SK-N-SH treated with all-trans-retinoic acid at 6 μM for 48 hours (cell line): ENCODE results near the gene GBP4.

ENCODE experiments used
- ATAC-seq: fragments of 200-7000 bp; cut with Tn5 transposase; 3 replicates; pipeline ENCODE4 v1.9.1; 2020; ENCODE audit warnings: mild to moderate bottlenecking, moderate library complexity
- ARNTL ChIP-seq: fragments of 450-650 bp; formaldehyde crosslinking; IDR thresholded peaks from 2 replicates; pipeline ENCODE4 v1.5.0; 2020; ENCODE audit warnings: low read depth, mild to moderate bottlenecking, moderate library complexity, borderline replicate concordance
- BACH2 ChIP-seq: fragments of 250-450 bp; sonication (Bioruptor Pico); IDR thresholded peaks from 2 replicates; pipeline ENCODE4 v1.9.0; 2021; ENCODE audit warnings: mild to moderate bottlenecking, borderline replicate concordance
- CSDC2 ChIP-seq: fragments of 250-450 bp; sonication (Bioruptor Pico); IDR thresholded peaks from 2 replicates; pipeline ENCODE4 v1.5.0; 2020; ENCODE audit warnings: mild to moderate bottlenecking, moderate library complexity
- ESRRG ChIP-seq: fragments of 250-450 bp; sonication (Bioruptor Pico); IDR thresholded peaks from 2 replicates; pipeline ENCODE4 v1.6.1; 2021; ENCODE audit warnings: mild to moderate bottlenecking
- GLIS3 ChIP-seq: fragments of 250-450 bp; sonication (Bioruptor Pico); IDR thresholded peaks from 2 replicates; pipeline ENCODE4 v1.5.0; 2020; ENCODE audit warnings: mild to moderate bottlenecking, moderate library complexity
- ISL1 ChIP-seq: fragments of 250-450 bp; sonication (Bioruptor Pico); IDR thresholded peaks from 2 replicates; pipeline ENCODE4 v2.1.2; 2022; ENCODE audit warnings: mild to moderate bottlenecking, moderate library complexity
- POU6F1 ChIP-seq: fragments of 250-450 bp; sonication (Bioruptor Pico); IDR thresholded peaks from 2 replicates; pipeline ENCODE4 v1.8.0; 2021; ENCODE audit warnings: low read depth, mild to moderate bottlenecking, moderate library complexity, borderline replicate concordance
- PPARA ChIP-seq: fragments of 250-450 bp; sonication (Bioruptor Pico); IDR thresholded peaks from 2 replicates; pipeline ENCODE4 v1.5.0; 2020; ENCODE audit warnings: mild to moderate bottlenecking, borderline replicate concordance
- RARB ChIP-seq: fragments of 250-450 bp; sonication (Bioruptor Pico); IDR thresholded peaks from 2 replicates; pipeline ENCODE4 v1.8.0; 2021; ENCODE audit warnings: mild to moderate bottlenecking, moderate library complexity
- SNAI2 ChIP-seq: fragments of 250-450 bp; sonication (Bioruptor Pico); IDR thresholded peaks from 2 replicates; pipeline ENCODE4 v1.5.0; 2020; ENCODE audit warnings: mild to moderate bottlenecking, moderate library complexity
- TCF4 ChIP-seq: fragments of 250-450 bp; sonication (Bioruptor Pico); IDR thresholded peaks from 2 replicates; pipeline ENCODE4 v1.8.0; 2021; ENCODE audit warnings: mild to moderate bottlenecking, moderate library complexity, borderline replicate concordance
- TOX ChIP-seq: fragments of 250-450 bp; sonication (Bioruptor Pico); IDR thresholded peaks from 2 replicates; pipeline ENCODE4 v1.8.0; 2021; ENCODE audit warnings: mild to moderate bottlenecking, moderate library complexity, borderline replicate concordance
- ZC3H10 ChIP-seq: fragments of 250-450 bp; sonication (Bioruptor Pico); IDR thresholded peaks from 2 replicates; pipeline ENCODE4 v1.5.1; 2021; ENCODE audit warnings: mild to moderate bottlenecking, moderate library complexity
- ZFP3 ChIP-seq: fragments of 250-450 bp; sonication (Bioruptor Pico); IDR thresholded peaks from 2 replicates; pipeline ENCODE4 v1.5.0; 2020; ENCODE audit warnings: mild to moderate bottlenecking, moderate library complexity
- ZFP30 ChIP-seq: fragments of 450-650 bp; formaldehyde crosslinking; IDR thresholded peaks from 2 replicates; pipeline ENCODE4 v1.5.0; 2022; ENCODE audit warnings: mild to moderate bottlenecking, moderate library complexity
- ZNF70 ChIP-seq: fragments of 450-650 bp; formaldehyde crosslinking; IDR thresholded peaks from 2 replicates; pipeline ENCODE4 v1.5.0; 2020; ENCODE audit warnings: mild to moderate bottlenecking, moderate library complexity
- ZNF8 ChIP-seq: fragments of 450-650 bp; formaldehyde crosslinking; IDR thresholded peaks from 2 replicates; pipeline ENCODE4 v1.5.0; 2020; ENCODE audit warnings: mild to moderate bottlenecking, moderate library complexity
- TF ChIP-seq, protein P1 (sequence below): fragments of 250-450 bp; sonication (Bioruptor Pico); IDR thresholded peaks from 2 replicates; pipeline ENCODE4 v1.5.1; 2020; ENCODE audit warnings: low read depth, mild to moderate bottlenecking, moderate library complexity
- TF ChIP-seq, protein P2 (sequence below): fragments of 250-450 bp; sonication (Bioruptor Pico); IDR thresholded peaks from 2 replicates; pipeline ENCODE4 v1.5.0; 2020; ENCODE audit warnings: mild to moderate bottlenecking, moderate library complexity
- TF ChIP-seq, protein P3 (sequence below): fragments of 250-450 bp; sonication (Bioruptor Pico); IDR thresholded peaks from 2 replicates; pipeline ENCODE4 v1.5.1; 2021; ENCODE audit warnings: mild to moderate bottlenecking, moderate library complexity

Gene GBP4

DNA sequence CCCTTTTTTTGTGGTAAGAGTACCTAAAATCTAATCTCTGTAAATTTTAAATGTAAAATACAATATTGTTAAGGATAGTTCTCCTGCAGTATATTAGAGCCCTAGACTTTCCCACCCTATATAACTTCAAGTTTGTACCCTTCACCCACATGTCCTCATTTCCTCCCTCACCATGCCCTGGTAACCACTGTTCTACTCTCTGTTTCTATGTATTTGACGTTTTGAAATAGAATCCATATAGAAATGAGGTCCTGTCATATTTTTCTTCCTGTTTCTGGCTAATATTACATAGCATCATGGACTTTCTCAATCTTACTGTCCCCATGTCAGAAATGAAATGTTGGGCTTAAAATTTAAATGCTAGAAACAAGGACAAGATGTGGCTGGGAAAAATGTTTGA is 47.7 kb downstream of the GBP4 start (continued):
- TF ChIP-seq ZNF70 (CRISPR knock-in tag) (no peak), ZFP3 (no peak), ESRRG (no peak), ZFP30 (CRISPR knock-in tag) (no peak), TOX (no peak), PPARA (CRISPR knock-in tag) (no peak), RARB (no peak), ARNTL (CRISPR knock-in tag) (no peak)

GRCh38 chr1:89149976-89150375 is 48.8 kb downstream of the GBP4 start:
- no peak for TF ChIP-seq ZC3H10 (CRISPR knock-in tag)
- TF ChIP-seq POU6F1 (CRISPR knock-in tag) = no peak
- TF ChIP-seq, protein P1, sequence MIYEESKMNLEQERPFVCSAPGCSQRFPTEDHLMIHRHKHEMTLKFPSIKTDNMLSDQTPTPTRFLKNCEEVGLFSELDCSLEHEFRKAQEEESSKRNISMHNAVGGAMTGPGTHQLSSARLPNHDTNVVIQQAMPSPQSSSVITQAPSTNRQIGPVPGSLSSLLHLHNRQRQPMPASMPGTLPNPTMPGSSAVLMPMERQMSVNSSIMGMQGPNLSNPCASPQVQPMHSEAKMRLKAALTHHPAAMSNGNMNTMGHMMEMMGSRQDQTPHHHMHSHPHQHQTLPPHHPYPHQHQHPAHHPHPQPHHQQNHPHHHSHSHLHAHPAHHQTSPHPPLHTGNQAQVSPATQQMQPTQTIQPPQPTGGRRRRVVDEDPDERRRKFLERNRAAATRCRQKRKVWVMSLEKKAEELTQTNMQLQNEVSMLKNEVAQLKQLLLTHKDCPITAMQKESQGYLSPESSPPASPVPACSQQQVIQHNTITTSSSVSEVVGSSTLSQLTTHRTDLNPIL = no peak
- no peak for TF ChIP-seq ESRRG
- TF ChIP-seq TCF4 = no peak
- TF ChIP-seq ZNF8 = no peak
- no peak for TF ChIP-seq ZFP30 (CRISPR knock-in tag)
- no peak for TF ChIP-seq SNAI2
- TF ChIP-seq, protein P2, sequence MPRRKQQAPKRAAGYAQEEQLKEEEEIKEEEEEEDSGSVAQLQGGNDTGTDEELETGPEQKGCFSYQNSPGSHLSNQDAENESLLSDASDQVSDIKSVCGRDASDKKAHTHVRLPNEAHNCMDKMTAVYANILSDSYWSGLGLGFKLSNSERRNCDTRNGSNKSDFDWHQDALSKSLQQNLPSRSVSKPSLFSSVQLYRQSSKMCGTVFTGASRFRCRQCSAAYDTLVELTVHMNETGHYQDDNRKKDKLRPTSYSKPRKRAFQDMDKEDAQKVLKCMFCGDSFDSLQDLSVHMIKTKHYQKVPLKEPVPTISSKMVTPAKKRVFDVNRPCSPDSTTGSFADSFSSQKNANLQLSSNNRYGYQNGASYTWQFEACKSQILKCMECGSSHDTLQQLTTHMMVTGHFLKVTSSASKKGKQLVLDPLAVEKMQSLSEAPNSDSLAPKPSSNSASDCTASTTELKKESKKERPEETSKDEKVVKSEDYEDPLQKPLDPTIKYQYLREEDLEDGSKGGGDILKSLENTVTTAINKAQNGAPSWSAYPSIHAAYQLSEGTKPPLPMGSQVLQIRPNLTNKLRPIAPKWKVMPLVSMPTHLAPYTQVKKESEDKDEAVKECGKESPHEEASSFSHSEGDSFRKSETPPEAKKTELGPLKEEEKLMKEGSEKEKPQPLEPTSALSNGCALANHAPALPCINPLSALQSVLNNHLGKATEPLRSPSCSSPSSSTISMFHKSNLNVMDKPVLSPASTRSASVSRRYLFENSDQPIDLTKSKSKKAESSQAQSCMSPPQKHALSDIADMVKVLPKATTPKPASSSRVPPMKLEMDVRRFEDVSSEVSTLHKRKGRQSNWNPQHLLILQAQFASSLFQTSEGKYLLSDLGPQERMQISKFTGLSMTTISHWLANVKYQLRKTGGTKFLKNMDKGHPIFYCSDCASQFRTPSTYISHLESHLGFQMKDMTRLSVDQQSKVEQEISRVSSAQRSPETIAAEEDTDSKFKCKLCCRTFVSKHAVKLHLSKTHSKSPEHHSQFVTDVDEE (CRISPR knock-in tag) = no peak
- no peak for TF ChIP-seq ARNTL (CRISPR knock-in tag)
- TF ChIP-seq, protein P3, sequence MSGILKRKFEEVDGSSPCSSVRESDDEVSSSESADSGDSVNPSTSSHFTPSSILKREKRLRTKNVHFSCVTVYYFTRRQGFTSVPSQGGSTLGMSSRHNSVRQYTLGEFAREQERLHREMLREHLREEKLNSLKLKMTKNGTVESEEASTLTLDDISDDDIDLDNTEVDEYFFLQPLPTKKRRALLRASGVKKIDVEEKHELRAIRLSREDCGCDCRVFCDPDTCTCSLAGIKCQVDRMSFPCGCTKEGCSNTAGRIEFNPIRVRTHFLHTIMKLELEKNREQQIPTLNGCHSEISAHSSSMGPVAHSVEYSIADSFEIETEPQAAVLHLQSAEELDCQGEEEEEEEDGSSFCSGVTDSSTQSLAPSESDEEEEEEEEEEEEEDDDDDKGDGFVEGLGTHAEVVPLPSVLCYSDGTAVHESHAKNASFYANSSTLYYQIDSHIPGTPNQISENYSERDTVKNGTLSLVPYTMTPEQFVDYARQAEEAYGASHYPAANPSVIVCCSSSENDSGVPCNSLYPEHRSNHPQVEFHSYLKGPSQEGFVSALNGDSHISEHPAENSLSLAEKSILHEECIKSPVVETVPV (CRISPR knock-in tag) = no peak
- TF ChIP-seq PPARA (CRISPR knock-in tag) = no peak
- no peak for TF ChIP-seq TOX
- TF ChIP-seq BACH2 (CRISPR knock-in tag) = no peak
- no peak for TF ChIP-seq ISL1
- TF ChIP-seq ZFP3 = no peak
- no peak for TF ChIP-seq CSDC2 (CRISPR knock-in tag)
- no peak for ATAC-seq

- ATAC-seq = peak; percentile 94
- TF ChIP-seq TOX (no peak), TCF4 (no peak), PPARA (CRISPR knock-in tag) (no peak), GLIS3 (CRISPR knock-in tag) (no peak), POU6F1 (CRISPR knock-in tag) (no peak)
These were observed 49.5 kb downstream of the GBP4 start for GRCh38 chr1:89149229-89149628.
